ENCODE measurements around the gene MSH3. TPM values are rescaled to one million over a fixed set of nuclear protein-coding genes. Genes with fewer than 3 reads are reported as not detected.

MSH3 gene
- total RNA-seq, 1 donor from 2014 or later, result 15.4 TPM

- Histone ChIP-seq H3K79me2 (ENCODE audit: insufficient read depth, low read length) (no peaks in the 10 kb centered on the region), H3K9ac (ENCODE audit: low read length) (no peak overlapping the region), H4K20me1 (ENCODE audit: insufficient read depth, low read length) (no peaks in the 10 kb centered on the region), H3K4me2 (ENCODE audit: low read length) (no peak overlapping the region), H3K9me3 (ENCODE audit: insufficient read depth, low read depth, low read length) (no peaks in the 10 kb centered on the region), H3K4me1 (ENCODE audit: insufficient read depth, low read length) (no peaks in the 10 kb centered on the region), H3K27me3 (ENCODE audit: insufficient read depth, low read length) (no peaks in the 10 kb centered on the region), H3K27ac (ENCODE audit: low read depth, low read length) (no peak overlapping the region), H2AFZ (ENCODE audit: low read depth, low read length) (no peak overlapping the region), H3K36me3 (ENCODE audit: insufficient read depth, low read length) (no peaks in the 10 kb centered on the region), H3K4me3 (ENCODE audit: insufficient read depth, low read depth, low read length) (no peak overlapping the region)
- Mint-ChIP-seq H3K4me1 (ENCODE audit: low read depth, unreplicated experiment) (peaks cover 23% of the 10 kb centered on the region), H3K36me3 (ENCODE audit: low read depth, unreplicated experiment) (peaks cover 4% of the 10 kb centered on the region), H3K9me3 (ENCODE audit: unreplicated experiment) (no peaks in the 10 kb centered on the region), H3K27ac (ENCODE audit: unreplicated experiment) (no peak overlapping the region), H3K27me3 (ENCODE audit: low read depth, unreplicated experiment) (no peaks in the 10 kb centered on the region), H3K4me3 (ENCODE audit: unreplicated experiment) (no peak overlapping the region)
- FAIRE-seq, result no peak
- DNase-seq (ENCODE audit: low read depth), result no peak
- TF ChIP-seq EZH2 (IDR thresholded peaks at IDR 0.05; ENCODE audit: insufficient read depth, low read length) (no peak), CTCF (IDR thresholded peaks at IDR 0.05; ENCODE audit: insufficient read depth, low read depth, low read length) (no peak)
Observed at GRCh38 chr5:80712919-80713318, 58.5 kb downstream of the MSH3 start.

DNA sequence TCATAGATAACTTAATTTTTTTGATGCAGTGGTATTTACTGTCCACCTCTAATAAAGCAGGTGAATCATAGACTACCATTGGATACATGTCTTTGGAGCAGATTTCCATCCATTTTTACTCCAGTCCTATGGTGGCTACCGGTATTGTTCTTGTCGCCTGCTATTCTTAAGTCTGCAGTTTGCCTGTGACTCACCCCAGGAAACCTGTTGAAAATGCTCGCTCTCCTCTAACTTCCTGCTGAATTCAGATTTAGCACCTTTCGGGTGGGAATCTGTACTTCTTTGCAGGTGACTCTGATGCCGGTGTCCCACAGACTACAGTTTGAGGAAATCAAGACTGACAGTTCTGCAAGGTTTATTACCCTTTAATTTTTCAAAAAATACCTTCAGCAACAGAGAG lies 59.2 kb downstream of the MSH3 start:
- Histone ChIP-seq H3K9me3 (ENCODE audit: insufficient read depth, low read depth, low read length) (no peaks in the 10 kb centered on the region), H3K4me1 (ENCODE audit: insufficient read depth, low read length) (no peaks in the 10 kb centered on the region), H3K36me3 (ENCODE audit: insufficient read depth, low read length) (no peaks in the 10 kb centered on the region), H3K9ac (ENCODE audit: low read length) (no peak overlapping the region), H3K27me3 (ENCODE audit: insufficient read depth, low read length) (no peaks in the 10 kb centered on the region), H3K4me2 (ENCODE audit: low read length) (no peak overlapping the region), H2AFZ (ENCODE audit: low read depth, low read length) (no peak overlapping the region), H3K27ac (ENCODE audit: low read depth, low read length) (no peak overlapping the region), H3K79me2 (ENCODE audit: insufficient read depth, low read length) (no peaks in the 10 kb centered on the region), H4K20me1 (ENCODE audit: insufficient read depth, low read length) (no peaks in the 10 kb centered on the region), H3K4me3 (ENCODE audit: insufficient read depth, low read depth, low read length) (no peak overlapping the region)
- Mint-ChIP-seq H3K27me3 (ENCODE audit: low read depth, unreplicated experiment) (no peaks in the 10 kb centered on the region), H3K27ac (ENCODE audit: unreplicated experiment) (no peak overlapping the region), H3K36me3 (ENCODE audit: low read depth, unreplicated experiment) (peaks cover 4% of the 10 kb centered on the region), H3K4me1 (ENCODE audit: low read depth, unreplicated experiment) (peaks cover 23% of the 10 kb centered on the region), H3K9me3 (ENCODE audit: unreplicated experiment) (no peaks in the 10 kb centered on the region), H3K4me3 (ENCODE audit: unreplicated experiment) (no peak overlapping the region)
- DNase-seq (ENCODE audit: low read depth) (no peak), FAIRE-seq (no peak)
- TF ChIP-seq CTCF (IDR thresholded peaks at IDR 0.05; ENCODE audit: insufficient read depth, low read depth, low read length), result no peak
- no peak for TF ChIP-seq EZH2 (IDR thresholded peaks at IDR 0.05; ENCODE audit: insufficient read depth, low read length)

GRCh38 chr5:80714570-80715298 lies 60.3 kb downstream of the MSH3 start:
- H2AFZ ChIP-seq (ENCODE audit: low read depth, low read length), result no peak overlapping the region
- Mint-ChIP-seq H3K27ac (ENCODE audit: unreplicated experiment) (no peak overlapping the region), H3K36me3 (ENCODE audit: low read depth, unreplicated experiment) (peaks cover 6% of the 10 kb centered on the region), H3K9me3 (ENCODE audit: unreplicated experiment) (peaks cover 2% of the 10 kb centered on the region), H3K4me1 (ENCODE audit: low read depth, unreplicated experiment) (peaks cover 21% of the 10 kb centered on the region), H3K27me3 (ENCODE audit: low read depth, unreplicated experiment) (no peaks in the 10 kb centered on the region), H3K4me3 (ENCODE audit: unreplicated experiment) (no peak overlapping the region)
- no peaks in the 10 kb centered on the region for H3K27me3 ChIP-seq (ENCODE audit: insufficient read depth, low read length)
- no peak for TF ChIP-seq EZH2 (IDR thresholded peaks at IDR 0.05; ENCODE audit: insufficient read depth, low read length)
- TF ChIP-seq CTCF (IDR thresholded peaks at IDR 0.05; ENCODE audit: insufficient read depth, low read depth, low read length), result no peak
- peaks cover 2% of the 10 kb centered on the region for H3K36me3 ChIP-seq (ENCODE audit: insufficient read depth, low read length)
- H4K20me1 ChIP-seq (ENCODE audit: insufficient read depth, low read length), result no peaks in the 10 kb centered on the region
- DNase-seq (ENCODE audit: low read depth) (no peak), FAIRE-seq (peak; percentile 29)
- H3K4me2 ChIP-seq (ENCODE audit: low read length), result no peak overlapping the region
- H3K27ac ChIP-seq (ENCODE audit: low read depth, low read length), result no peak overlapping the region
- no peaks in the 10 kb centered on the region for H3K9me3 ChIP-seq (ENCODE audit: insufficient read depth, low read depth, low read length)
- no peak overlapping the region for H3K9ac ChIP-seq (ENCODE audit: low read length)
- no peaks in the 10 kb centered on the region for H3K4me1 ChIP-seq (ENCODE audit: insufficient read depth, low read length)
- no peak overlapping the region for H3K4me3 ChIP-seq (ENCODE audit: insufficient read depth, low read depth, low read length)
- H3K79me2 ChIP-seq (ENCODE audit: insufficient read depth, low read length), result no peaks in the 10 kb centered on the region
